Stimulated activated CD8-positive, alpha-beta memory T cell treated with anti-CD3 and anti-CD28 coated beads, Interleukin-12 subunit alpha, Interleukin-12 subunit beta, amount 100 ng/mL, for 1 hour (primary cell): ENCODE results near the gene PPP1R8.
"Not testable (repeated sequence)": the region's sequence is repeated elsewhere in the genome, so short reads cannot be mapped to it uniquely, and the experiment has no call there.

ENCODE experiments used
- DNase-seq: peaks from one replicate; pipeline ENCODE4 v3.0.0-alpha.2; 2020; ENCODE audit warnings: low read depth

The PPP1R8 gene

GRCh38 chr1:27830621-27831440, at the start of gene PPP1R8:
PPP1R8 (plus strand) TSS chr1:27830782; CDS start chr1:27830836, 54 bp downstream.
- peak; percentile 82 for DNase-seq

GRCh38 chr1:27782950-27783349, 47.6 kb upstream of the PPP1R8 start:
- no peak for DNase-seq

- no peak for DNase-seq
Observed at GRCh38 chr1:27784700-27785099, 45.9 kb upstream of the PPP1R8 start.

GRCh38 chr1:27785781-27786455, 44.7 kb upstream of the PPP1R8 start:
- DNase-seq = no peak

GRCh38 chr1:27787895-27788294, 42.7 kb upstream of the PPP1R8 start:
- DNase-seq = no peak

GRCh38 chr1:27789540-27790041, 41.0 kb upstream of the PPP1R8 start:
- DNase-seq = no peak

GRCh38 chr1:27790270-27790669, 40.3 kb upstream of the PPP1R8 start:
- not testable (repeated sequence) for DNase-seq

GRCh38 chr1:27795601-27796000, 35.0 kb upstream of the PPP1R8 start:
- DNase-seq = no peak

- no peak for DNase-seq
Observed at GRCh38 chr1:27804791-27805190, 25.8 kb upstream of the PPP1R8 start.

- DNase-seq = no peak
Observed at GRCh38 chr1:27806758-27807157, 23.8 kb upstream of the PPP1R8 start.

GRCh38 chr1:27807385-27807784, 23.2 kb upstream of the PPP1R8 start:
- no peak for DNase-seq

GRCh38 chr1:27808131-27808530, 22.5 kb upstream of the PPP1R8 start:
- not testable (repeated sequence) for DNase-seq

- DNase-seq = no peak
Observed at GRCh38 chr1:27809883-27810282, 20.7 kb upstream of the PPP1R8 start.

- DNase-seq = no peak
Observed at GRCh38 chr1:27811741-27812500, 18.7 kb upstream of the PPP1R8 start.

- DNase-seq = no peak
Observed at GRCh38 chr1:27816921-27817630, 13.5 kb upstream of the PPP1R8 start.

- DNase-seq = no peak
Observed at GRCh38 chr1:27821761-27822315, 8.7 kb upstream of the PPP1R8 start.

GRCh38 chr1:27823784-27824183, 6.8 kb upstream of the PPP1R8 start:
- DNase-seq = no peak

GRCh38 chr1:27824411-27824810, 6.2 kb upstream of the PPP1R8 start:
- DNase-seq = no peak

GRCh38 chr1:27829339-27829960, 1.1 kb upstream of the PPP1R8 start:
- DNase-seq = not testable (repeated sequence)

GRCh38 chr1:27831568-27832410, 1.2 kb downstream of the PPP1R8 start:
- DNase-seq = no peak
